Mucosa of stomach (tissue), 1 donor: ENCODE measurements around the gene PINK1.
"Not testable (repeated sequence)": the region's sequence is repeated elsewhere in the genome, so short reads cannot be mapped to it uniquely, and the experiment has no call there.

Experiments
- H3K27me3 ChIP-seq: one replicate; pipeline ENCODE4 v1.7.0; 2013; ENCODE audit warnings: mild to moderate bottlenecking, low read length; ENCODE audit not compliant: control insufficient read depth, insufficient read depth
- H3K36me3 ChIP-seq: one replicate; pipeline ENCODE4 v1.7.0; 2013; ENCODE audit warnings: low read length; ENCODE audit not compliant: control insufficient read depth, insufficient read depth
- H3K4me1 ChIP-seq: one replicate; pipeline ENCODE4 v1.7.0; 2013; ENCODE audit warnings: mild to moderate bottlenecking, low read length; ENCODE audit not compliant: control insufficient read depth, insufficient read depth
- H3K4me3 ChIP-seq: one replicate; pipeline ENCODE4 v1.7.0; 2013; ENCODE audit warnings: low read length
- H3K9ac ChIP-seq: one replicate; pipeline ENCODE4 v1.7.0; 2013; ENCODE audit warnings: mild to moderate bottlenecking, low read length, moderate library complexity
- H3K9me3 ChIP-seq: one replicate; pipeline ENCODE4 v1.7.0; 2013; ENCODE audit warnings: mild to moderate bottlenecking, low read length, moderate library complexity; ENCODE audit not compliant: control insufficient read depth
- donor health status: Pancreatic carcinoma.

PINK1 gene

DNA sequence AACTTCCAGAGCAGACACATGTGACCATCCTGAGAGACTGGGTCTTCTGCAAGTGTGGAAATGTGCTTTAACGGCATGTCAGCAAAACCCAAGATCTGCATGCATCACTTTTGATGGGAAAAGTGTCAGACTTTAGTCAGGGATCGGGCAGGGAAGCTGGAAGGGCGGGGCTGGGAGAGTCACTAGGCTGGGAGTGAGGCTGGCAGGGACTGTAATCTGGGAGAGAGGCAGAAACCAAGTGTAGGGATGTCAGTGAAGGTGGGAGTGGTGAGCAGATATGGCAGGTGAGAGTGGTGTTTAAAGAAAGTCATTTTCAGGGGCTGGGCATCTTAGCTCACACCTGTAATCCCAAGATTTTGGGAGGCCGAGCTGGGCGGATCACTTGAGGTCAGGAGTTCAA is 33.1 kb upstream of the PINK1 start:
- Histone ChIP-seq H3K27me3 (peaks cover 3% of the 10 kb centered on the region), H3K9me3 (no peaks in the 10 kb centered on the region), H3K36me3 (no peaks in the 10 kb centered on the region), H3K4me3 (no peak overlapping the region), H3K9ac (no peak overlapping the region), H3K4me1 (no peaks in the 10 kb centered on the region)

DNA sequence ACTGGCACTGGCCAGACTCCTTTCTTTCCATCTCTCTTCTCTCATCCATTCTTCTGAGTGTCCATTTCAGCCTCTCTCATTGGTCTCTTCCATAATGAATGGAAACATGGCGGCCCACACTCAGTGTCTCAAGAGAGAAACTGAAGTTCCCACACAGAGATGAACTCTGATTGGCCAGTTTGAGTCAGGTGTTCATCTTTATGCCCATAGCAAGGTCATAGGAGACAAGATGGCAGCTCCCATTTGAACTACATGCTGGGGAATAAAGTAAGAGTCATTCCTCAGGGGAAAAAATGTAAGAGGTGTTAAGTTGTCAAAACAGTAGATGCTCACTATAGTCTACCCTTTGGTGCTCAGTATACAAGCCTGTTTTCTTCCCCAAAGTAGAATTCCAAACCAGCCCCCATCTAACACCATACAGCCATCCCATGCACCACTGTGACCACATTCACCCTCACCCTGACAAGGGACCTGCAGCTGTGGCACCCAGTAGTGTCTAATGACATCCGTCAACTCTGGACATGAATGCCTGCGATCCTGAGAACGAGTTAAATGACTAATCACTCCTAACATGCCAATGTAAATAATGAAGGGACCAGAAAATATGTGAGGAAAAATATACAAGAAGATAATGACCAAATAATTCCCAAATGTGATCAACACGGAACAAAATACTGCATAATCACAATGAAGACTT is 32.0 kb upstream of the PINK1 start:
- H3K4me3 ChIP-seq, result no peak overlapping the region
- H3K9ac ChIP-seq, result no peak overlapping the region
- no peaks in the 10 kb centered on the region for H3K4me1 ChIP-seq
- peaks cover 3% of the 10 kb centered on the region for H3K27me3 ChIP-seq
- H3K9me3 ChIP-seq, result no peaks in the 10 kb centered on the region
- no peaks in the 10 kb centered on the region for H3K36me3 ChIP-seq

DNA sequence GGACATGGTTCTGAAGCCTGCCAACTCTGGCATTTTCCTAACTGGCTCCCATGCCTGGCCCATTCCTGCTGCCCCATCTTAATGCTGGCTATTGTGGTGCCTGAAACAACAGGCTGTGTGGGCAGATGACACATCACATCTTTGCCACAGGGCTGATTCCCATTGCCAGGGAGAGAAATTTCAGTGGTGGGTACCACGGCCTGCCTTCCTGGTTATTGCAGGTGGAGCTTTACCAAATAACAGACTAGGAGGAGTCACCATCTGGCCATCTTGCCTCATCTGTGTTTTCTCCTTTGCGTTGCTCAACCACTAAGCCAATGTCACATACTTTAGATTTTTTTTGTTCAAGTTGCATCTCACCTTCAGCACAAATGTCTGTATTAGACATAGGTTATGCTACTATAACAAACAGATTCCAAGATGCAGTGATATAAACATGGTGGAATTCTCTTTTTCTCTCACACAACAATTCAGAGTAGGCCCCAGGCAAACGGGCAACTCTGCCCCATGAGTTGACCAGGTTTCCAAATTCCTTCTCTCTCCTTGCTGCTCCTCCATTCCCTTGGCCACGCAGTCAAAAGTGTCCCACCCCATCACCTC is 30.3 kb upstream of the PINK1 start:
- Histone ChIP-seq H3K36me3 (no peaks in the 10 kb centered on the region), H3K4me3 (no peak overlapping the region), H3K9ac (no peak overlapping the region), H3K9me3 (no peaks in the 10 kb centered on the region), H3K27me3 (peaks cover 5% of the 10 kb centered on the region), H3K4me1 (no peaks in the 10 kb centered on the region)

DNA sequence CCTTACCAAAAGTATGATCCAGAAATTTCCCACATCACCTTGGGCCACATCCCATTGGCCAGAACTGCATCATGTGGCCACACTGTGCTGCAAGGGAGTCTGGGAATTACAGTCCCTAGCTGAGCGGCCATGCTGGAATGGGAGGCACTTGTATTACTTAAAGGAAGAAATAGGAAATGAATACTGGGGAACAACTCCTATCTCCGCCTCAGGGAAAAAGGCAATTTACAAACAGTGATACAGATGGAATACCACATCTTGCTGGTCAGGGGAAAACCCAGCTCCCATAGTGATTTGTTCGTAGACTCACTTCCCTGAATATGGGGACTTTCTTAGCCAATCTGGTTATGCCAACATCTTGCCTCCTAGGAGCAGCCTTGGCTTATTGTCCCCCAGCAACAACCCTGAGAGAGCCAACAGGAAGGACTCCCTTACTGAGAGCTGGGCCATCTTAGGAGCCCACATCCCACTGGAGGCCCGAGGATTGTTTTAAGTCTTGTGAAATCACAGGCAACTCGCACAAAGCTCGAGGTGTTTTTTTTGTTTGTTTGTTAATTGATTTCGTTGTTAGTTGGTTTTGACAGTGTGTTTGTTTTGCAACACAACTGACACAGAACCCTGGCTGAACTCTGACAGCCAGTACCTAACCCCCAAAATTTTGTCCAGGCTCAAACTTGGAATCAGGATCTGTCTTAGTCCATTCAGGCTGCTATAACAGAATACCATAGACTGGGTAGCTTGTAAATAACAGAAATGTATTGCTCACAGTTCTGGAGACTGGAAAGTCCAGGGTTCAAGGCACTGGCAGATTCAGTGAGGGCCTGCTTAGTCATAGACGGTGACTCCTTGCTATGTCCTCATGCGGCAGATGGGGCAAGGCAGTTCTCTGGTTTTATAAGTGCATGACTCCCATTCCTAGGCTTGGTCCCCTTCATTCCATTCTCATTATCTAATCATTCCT is 29.5 kb upstream of the PINK1 start:
- Histone ChIP-seq H3K9me3 (no peaks in the 10 kb centered on the region), H3K36me3 (no peaks in the 10 kb centered on the region), H3K4me3 (no peak overlapping the region), H3K4me1 (no peaks in the 10 kb centered on the region), H3K9ac (no peak overlapping the region), H3K27me3 (peaks cover 6% of the 10 kb centered on the region)

DNA sequence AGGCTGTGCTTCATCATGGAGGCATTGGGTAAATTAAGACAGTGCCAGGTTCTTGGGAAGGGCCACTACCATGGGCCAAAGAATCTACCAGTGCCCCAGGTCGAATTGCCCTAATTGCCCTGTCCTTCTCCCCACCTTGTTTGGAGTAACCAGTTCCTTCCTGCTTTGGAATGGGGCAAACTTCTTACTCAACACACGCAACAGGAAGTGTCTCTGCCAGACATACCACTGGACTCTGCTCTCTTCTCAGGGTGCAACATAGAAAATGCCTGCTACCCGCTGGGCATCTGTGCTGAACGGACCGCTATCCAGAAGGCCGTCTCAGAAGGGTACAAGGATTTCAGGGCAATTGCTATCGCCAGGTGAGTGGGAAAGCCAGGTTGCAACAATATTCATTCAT is 28.6 kb upstream of the PINK1 start:
- H3K4me1 ChIP-seq, result no peaks in the 10 kb centered on the region
- no peaks in the 10 kb centered on the region for H3K36me3 ChIP-seq
- no peak overlapping the region for H3K9ac ChIP-seq
- no peaks in the 10 kb centered on the region for H3K9me3 ChIP-seq
- H3K4me3 ChIP-seq, result no peak overlapping the region
- H3K27me3 ChIP-seq, result peaks cover 6% of the 10 kb centered on the region

DNA sequence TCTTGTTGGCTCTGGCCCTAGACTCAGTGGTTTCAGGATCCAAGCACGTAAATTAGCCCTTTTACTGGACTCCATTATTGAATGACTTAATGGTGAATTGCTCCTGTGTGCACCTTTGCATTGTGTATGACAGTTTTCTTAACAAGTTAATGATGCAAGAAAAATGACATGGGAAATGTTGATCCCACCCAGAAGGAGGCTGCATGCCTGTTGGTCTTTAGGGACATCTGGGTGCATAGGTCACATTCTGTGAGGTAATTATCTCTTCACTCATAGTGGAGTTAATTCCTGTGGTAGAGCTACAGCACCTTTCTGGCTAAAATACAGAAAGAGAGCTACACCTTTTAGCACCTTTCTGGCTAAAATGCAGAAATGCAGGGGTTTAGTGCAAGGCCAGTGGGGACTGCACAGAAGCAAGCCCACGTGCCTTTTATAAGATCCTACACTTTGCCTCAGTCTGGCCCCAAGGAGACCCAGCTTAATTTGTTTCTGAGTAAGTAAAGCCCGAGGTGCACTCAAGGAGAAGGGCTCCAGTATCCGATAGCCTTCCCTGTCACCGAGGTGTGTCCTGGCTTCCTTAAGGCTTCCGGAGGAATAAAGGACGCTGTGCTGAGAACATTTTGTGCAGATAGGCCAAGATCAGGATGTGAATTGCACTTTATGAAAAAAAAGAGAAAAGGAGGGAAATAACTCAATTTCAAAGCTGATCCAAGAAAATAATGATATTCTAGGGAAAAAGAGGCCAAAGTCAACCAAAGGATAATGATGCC is 26.3 kb upstream of the PINK1 start:
- not testable (repeated sequence) for H3K27me3 ChIP-seq

DNA sequence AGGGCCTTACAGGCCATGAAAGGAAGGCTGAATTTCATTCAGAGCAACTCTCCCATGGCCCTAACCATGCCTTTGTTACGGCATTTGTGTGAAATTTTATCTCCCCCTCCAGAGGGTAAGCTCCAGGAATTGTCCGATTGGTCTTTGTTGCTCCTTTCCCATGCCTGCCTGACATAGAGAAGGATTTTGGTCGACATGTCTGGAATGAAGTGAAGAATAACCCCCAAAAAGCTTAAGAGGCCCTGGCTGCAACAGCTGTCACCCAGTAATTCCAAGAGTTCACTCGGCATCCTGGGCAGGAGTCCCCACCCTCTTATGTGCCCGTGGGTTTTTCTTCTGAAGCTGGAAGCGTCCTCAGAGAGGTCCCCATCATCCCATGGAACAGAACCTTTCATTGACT is 23.7 kb upstream of the PINK1 start:
- no peaks in the 10 kb centered on the region for H3K36me3 ChIP-seq
- H3K9me3 ChIP-seq, result no peaks in the 10 kb centered on the region
- H3K27me3 ChIP-seq, result peaks cover 3% of the 10 kb centered on the region
- peaks cover 11% of the 10 kb centered on the region for H3K4me1 ChIP-seq
- no peak overlapping the region for H3K9ac ChIP-seq
- H3K4me3 ChIP-seq, result no peak overlapping the region

More for the DNA sequence above, 26.3 kb upstream of the PINK1 start:
- not testable (repeated sequence) for H3K36me3 ChIP-seq, H3K9me3 ChIP-seq, H3K9ac ChIP-seq, H3K4me1 ChIP-seq, H3K4me3 ChIP-seq

DNA sequence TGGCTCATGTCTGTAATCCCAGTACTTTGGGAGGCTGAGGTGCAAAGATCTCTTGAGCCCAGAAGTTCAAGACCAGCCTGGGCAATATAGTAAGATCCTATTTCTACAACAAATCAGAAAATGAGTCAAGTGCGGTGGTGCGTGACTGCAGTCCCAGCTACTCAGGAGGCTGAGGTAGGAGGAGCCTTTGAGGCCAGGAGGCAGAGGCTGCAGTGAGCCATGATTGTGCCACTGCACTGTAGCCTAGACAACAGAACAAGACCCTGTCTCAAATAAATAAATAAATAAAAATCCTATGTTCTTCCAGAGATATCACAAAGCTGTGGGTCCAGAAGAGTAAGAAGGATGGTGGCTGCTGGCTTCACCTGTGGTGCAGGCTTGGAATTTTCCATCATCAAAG is 22.3 kb upstream of the PINK1 start:
- H3K4me1 ChIP-seq, result peaks cover 11% of the 10 kb centered on the region
- H3K36me3 ChIP-seq, result no peaks in the 10 kb centered on the region
- no peak overlapping the region for H3K4me3 ChIP-seq
- H3K9me3 ChIP-seq, result no peaks in the 10 kb centered on the region
- H3K9ac ChIP-seq, result no peak overlapping the region
- peaks cover 3% of the 10 kb centered on the region for H3K27me3 ChIP-seq

DNA sequence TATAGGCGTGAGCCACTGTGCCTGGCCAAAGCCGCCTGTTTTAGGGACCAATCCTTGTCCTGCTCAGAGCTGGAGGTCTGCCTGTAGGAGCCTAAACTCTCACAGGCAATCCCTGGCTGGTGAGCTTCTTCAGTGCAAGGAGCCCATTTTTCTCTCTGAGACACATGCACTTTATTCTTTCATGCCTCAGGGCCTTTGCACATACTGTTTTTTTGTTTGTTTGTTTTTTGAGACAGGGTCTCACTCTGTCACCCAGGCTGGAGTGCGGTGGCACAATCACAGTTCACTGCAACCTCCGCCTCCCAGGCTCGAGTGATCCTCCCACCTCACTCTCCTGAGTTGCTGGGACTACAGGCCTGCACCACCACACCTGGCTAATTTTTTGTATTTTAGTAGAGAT is 21.6 kb upstream of the PINK1 start:
- no peaks in the 10 kb centered on the region for H3K9me3 ChIP-seq
- H3K36me3 ChIP-seq, result no peaks in the 10 kb centered on the region
- no peak overlapping the region for H3K9ac ChIP-seq
- no peak overlapping the region for H3K4me3 ChIP-seq
- H3K27me3 ChIP-seq, result peaks cover 3% of the 10 kb centered on the region
- H3K4me1 ChIP-seq, result peaks cover 11% of the 10 kb centered on the region

DNA sequence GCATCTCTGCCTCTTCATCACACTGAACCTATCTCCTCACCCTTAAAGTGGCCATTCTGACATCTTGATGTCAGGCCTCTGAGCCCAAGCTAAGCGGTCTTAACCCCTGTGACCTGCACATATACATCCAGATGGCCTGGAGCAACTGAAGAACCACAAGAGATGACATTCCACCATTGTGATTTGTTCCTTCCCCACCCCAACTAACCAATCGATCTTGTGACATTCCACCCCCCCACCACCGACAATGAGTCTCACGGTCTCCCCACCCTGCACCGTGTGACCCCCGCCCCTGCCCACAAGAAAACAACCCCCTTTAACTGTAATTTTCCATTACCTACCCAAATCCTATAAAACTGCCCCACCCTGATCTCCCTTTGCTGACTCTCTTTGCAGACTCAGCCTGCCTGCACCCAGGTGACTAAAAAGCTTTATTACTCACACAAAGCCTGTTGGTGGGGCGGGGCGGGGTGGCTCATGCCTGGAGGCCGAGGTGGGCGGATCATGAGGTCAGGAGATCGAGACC is 21.0 kb upstream of the PINK1 start:
- Histone ChIP-seq H3K9me3 (no peaks in the 10 kb centered on the region), H3K27me3 (peaks cover 3% of the 10 kb centered on the region), H3K4me1 (peaks cover 11% of the 10 kb centered on the region), H3K4me3 (no peak overlapping the region), H3K36me3 (no peaks in the 10 kb centered on the region), H3K9ac (no peak overlapping the region)

DNA sequence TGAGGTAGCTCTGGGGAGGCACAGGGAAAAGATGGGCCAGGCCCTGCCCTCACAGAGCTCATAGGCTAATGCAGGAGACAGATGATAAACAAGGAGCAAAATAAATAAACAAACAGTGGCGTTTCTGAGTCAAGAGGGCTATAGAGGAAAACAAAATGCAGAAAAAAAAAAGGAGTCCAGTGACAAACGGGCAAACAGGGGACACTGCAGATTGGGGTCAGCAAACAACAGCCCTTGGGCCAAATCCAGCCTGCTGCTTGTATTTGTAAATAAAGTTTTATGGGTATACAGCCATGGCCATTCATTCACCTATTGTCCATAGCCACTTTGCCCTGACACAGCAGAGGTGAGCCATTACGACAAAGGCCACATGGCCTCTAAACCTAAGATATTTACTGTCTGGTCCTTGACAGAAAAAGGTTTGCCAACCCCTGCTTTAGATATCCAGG is 19.1 kb upstream of the PINK1 start:
- Histone ChIP-seq H3K4me1 (peaks cover 11% of the 10 kb centered on the region), H3K27me3 (no peaks in the 10 kb centered on the region), H3K9me3 (no peaks in the 10 kb centered on the region), H3K9ac (no peak overlapping the region), H3K4me3 (no peak overlapping the region), H3K36me3 (no peaks in the 10 kb centered on the region)
